Fibroblast of villous mesenchyme (primary cell): ENCODE data around the gene CREG2. TPM values are rescaled to one million over a fixed set of nuclear protein-coding genes. Genes with fewer than 3 reads are reported as not detected.

Experiments used
- DNase-seq: peaks from one replicate; pipeline ENCODE4 v3.0.0-alpha.2; 2010; ENCODE audit warnings: low read depth
- H3K4me3 ChIP-seq: 2 replicates; pipeline ENCODE4 v1.5.1; 2011; ENCODE audit warnings: low read depth, mild to moderate bottlenecking, low read length
- CTCF ChIP-seq: IDR thresholded peaks from 2 replicates; pipeline ENCODE4 v1.5.1; 2012; ENCODE audit warnings: low read depth, mild to moderate bottlenecking, low read length; ENCODE audit not compliant: insufficient read depth
- total RNA-seq: library from RNA; depleted of rRNA; stranded (reverse); fragments of >200 nt; gene quantifications from 2 replicates; pipeline ENCODE4 v1.2.3, GENCODE V29; 2012

Gene CREG2
- total RNA-seq, 1 donor, result not detected

- peak; percentile 85 for DNase-seq
- H3K4me3 ChIP-seq, result no peak overlapping the region
- TF ChIP-seq CTCF, result no peak
These were observed 6.9 kb downstream of the CREG2 start for GRCh38 chr2:101380376-101380775.

GRCh38 chr2:101379091-101379490 is 8.2 kb downstream of the CREG2 start:
- H3K4me3 ChIP-seq, result no peak overlapping the region
- no peak for DNase-seq
- TF ChIP-seq CTCF, result no peak

GRCh38 chr2:101375653-101376052 is 11.7 kb downstream of the CREG2 start:
- DNase-seq, result no peak

GRCh38 chr2:101374821-101375561 is 12.3 kb downstream of the CREG2 start:
- DNase-seq, result no peak
- no peak for TF ChIP-seq CTCF
- no peak overlapping the region for H3K4me3 ChIP-seq

More at GRCh38 chr2:101375653-101376052, 11.7 kb downstream of the CREG2 start:
- H3K4me3 ChIP-seq, result no peak overlapping the region
- no peak for TF ChIP-seq CTCF

- H3K4me3 ChIP-seq, result no peak overlapping the region
- TF ChIP-seq CTCF, result no peak
- DNase-seq, result no peak
These were observed 14.5 kb downstream of the CREG2 start for GRCh38 chr2:101372792-101373191.

- no peak for TF ChIP-seq CTCF
- no peak overlapping the region for H3K4me3 ChIP-seq
- no peak for DNase-seq
These were observed 15.7 kb downstream of the CREG2 start for GRCh38 chr2:101371636-101372035.

- TF ChIP-seq CTCF, result no peak
- no peak overlapping the region for H3K4me3 ChIP-seq
- no peak for DNase-seq
These were observed 18.2 kb downstream of the CREG2 start for GRCh38 chr2:101369100-101369499.
